ENCODE data around the gene PDZRN4.
"Not testable (repeated sequence)": the region's sequence is repeated elsewhere in the genome, so short reads cannot be mapped to it uniquely, and the experiment has no call there.

Gene PDZRN4

DNA sequence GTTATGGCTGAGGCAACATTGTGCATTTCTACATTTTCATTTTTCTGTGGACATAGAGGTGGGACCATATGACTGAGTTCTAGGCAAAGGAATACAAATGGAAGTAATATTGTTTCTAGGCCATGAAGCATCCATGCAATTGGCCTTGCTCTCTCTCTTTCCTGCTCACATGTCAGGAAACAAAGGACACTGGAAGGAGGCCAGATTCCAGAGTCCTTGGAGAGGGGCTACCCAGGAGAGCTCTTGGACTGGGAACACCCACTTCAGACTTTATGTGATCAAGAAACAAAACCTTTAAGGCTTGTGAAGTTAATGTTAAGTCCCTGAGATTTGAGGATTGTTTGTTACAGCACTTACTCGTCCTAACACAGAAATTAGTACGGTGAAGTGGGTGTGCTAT is 32.8 kb downstream of the PDZRN4 start:
- DNase-seq = no peak

GRCh38 chr12:41221491-41221890 is 33.4 kb downstream of the PDZRN4 start:
- DNase-seq = no peak

- DNase-seq = no peak
Observed at GRCh38 chr12:41223600-41223999, 35.5 kb downstream of the PDZRN4 start.

GRCh38 chr12:41224066-41224465 is 35.9 kb downstream of the PDZRN4 start:
- DNase-seq = no peak

- no peak for DNase-seq
Observed at GRCh38 chr12:41225179-41225578, 37.1 kb downstream of the PDZRN4 start.

DNA sequence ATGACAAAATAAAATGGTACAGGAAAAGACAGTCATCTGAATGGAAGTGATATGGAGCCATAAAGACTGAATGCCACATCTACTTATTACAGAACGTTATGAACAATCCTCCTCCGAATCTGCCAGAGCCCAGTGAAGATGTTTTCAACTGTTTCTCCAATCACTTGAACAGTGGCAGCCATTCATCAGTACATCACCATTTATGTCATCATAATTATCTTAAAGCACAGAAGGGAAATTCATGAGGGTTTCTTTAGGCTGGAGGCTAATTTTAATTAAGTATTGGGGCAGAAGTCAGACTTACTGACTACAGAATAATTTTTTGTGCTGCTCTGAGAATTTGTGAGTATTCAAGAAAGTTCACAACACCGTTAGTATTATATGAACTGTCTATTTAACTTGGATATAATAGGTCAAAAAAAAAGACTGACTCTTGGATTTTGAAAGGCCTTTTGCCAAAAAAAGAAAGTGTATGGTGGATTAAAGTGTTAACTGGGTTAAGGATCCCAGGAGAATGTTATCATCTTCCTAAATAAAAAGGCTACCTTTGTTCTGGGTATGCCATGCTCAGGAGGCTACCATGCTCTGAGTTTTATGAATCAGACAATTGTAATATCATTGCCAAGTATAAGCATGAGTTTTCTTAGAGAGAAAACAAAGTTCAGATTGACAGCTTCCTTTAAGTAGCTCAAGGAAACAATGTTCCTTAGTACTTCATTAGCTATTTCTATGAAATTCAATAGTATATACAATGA is 40.1 kb downstream of the PDZRN4 start:
- DNase-seq = no peak

DNA sequence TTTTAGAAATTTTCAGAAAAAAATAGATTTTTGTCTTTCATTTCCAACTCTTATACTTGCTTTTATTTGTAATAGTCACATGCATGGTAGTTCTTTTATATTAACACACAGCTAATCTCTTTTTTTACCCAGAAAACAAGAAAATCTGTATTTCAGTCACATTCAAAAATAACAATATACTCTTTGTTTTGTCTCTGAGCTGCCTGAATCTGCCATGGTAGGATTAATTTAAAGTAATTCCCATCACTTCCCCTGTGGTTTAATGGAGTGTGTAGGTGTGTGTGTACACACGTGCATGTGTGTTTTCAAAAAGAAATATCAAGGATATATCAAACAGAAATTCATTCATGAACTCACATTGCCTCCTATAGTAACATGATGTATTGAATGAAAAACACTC is 42.6 kb downstream of the PDZRN4 start:
- DNase-seq = no peak

- DNase-seq = no peak
Observed at GRCh38 chr12:41234692-41235091, 46.6 kb downstream of the PDZRN4 start.

GRCh38 chr12:41242603-41243002 is 54.5 kb downstream of the PDZRN4 start:
- DNase-seq = no peak

DNA sequence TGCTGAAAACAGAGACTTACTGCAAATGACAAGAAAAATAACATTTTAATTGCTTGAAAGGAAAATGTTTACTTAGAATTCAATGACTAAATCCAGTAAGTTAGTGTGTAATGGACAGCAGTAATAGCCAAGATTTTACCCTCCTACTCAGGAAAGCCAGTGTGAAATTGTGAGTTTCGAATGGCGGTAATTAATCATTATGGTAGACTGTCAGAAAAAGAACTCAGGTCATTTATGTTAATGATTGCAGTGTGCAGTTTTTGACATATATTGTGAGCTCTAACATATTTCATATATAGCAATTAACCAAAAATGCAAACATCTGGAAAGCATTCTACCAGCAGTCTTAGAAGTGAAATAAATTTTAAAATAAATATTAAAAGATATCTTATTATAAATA is 60.3 kb downstream of the PDZRN4 start:
- DNase-seq = no peak

GRCh38 chr12:41250748-41251147 is 62.6 kb downstream of the PDZRN4 start:
- no peak for DNase-seq

- no peak for DNase-seq
Observed at GRCh38 chr12:41254004-41254914, 66.1 kb downstream of the PDZRN4 start.

GRCh38 chr12:41263196-41263595 is 75.1 kb downstream of the PDZRN4 start:
- DNase-seq = not testable (repeated sequence)

- peak; percentile 31 to 51 for DNase-seq
Observed at GRCh38 chr12:41264281-41264680, 76.2 kb downstream of the PDZRN4 start.

DNA sequence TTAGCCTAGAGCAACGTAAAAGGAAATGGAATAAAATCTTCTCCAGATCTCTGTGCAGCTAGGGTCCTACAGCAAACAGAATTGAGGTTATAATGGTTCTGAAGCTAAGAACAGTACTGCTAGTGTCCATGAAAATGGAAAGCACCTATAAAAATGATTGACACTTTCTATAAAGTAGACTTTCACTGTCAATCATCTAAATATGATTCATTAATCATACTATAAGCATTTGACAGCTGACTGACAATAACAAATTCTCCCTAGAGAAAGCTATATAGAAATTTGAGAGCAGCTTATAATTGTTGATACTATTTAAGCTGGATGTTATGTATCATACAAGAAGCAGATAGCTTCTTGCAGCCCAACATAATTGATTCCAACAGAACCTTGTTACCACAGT is 80.9 kb downstream of the PDZRN4 start:
- no peak for DNase-seq

DNA sequence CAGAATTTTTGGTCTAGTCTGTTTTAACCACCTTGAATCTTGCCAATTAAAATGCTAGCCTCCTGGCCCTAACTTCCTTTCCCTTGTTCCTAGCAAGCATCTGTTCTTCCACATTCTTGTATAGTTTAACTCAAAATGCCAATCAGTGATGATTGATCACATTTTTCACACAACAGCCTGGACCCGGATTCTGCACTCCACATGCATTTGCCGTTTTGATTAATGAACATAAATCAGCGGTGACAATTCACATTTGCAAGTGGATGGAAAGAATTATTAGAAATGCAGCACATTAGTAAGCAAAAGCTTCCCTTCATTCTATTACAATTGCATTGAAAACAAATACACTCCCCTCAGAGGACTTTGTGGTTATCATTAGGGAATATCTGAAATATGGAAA is 83.4 kb downstream of the PDZRN4 start:
- DNase-seq = no peak

DNA sequence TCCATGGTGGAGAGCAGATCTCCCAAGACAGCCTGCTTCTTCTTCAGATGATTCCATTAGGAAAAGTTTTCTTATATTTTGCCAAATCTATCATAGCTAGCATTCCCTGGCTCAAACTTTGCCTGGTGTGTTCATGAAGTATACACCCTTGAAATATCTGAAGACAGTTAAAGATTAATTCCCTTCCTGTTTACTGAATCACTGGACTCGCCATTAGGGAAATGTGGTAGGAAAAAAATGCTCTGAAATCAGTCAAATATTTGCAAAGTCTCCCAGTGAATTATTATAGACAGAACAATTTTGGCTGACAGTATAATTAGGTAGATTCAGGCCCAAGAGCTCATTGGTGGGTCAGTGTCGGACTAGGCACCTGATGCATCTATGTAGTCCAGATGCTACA is 86.5 kb downstream of the PDZRN4 start:
- DNase-seq = no peak

GRCh38 chr12:41277100-41277945 is 89.2 kb downstream of the PDZRN4 start:
- DNase-seq = peak; percentile 35 to 36

DNA sequence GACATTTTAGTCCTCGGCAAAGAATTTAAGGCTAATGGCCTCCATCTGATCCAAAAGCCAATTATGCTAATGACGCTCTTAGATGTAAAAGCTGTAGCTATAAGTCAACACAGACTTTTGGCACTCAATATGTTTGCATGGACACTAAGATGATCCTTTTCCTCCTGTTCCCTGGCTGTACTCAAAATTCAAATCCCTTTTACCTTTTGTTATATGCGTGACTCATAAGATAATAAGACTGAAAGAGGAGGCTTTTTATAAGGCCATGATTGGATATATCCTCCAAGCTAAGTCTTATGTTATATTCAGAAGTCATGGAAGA is 89.8 kb downstream of the PDZRN4 start:
- DNase-seq = no peak

DNA sequence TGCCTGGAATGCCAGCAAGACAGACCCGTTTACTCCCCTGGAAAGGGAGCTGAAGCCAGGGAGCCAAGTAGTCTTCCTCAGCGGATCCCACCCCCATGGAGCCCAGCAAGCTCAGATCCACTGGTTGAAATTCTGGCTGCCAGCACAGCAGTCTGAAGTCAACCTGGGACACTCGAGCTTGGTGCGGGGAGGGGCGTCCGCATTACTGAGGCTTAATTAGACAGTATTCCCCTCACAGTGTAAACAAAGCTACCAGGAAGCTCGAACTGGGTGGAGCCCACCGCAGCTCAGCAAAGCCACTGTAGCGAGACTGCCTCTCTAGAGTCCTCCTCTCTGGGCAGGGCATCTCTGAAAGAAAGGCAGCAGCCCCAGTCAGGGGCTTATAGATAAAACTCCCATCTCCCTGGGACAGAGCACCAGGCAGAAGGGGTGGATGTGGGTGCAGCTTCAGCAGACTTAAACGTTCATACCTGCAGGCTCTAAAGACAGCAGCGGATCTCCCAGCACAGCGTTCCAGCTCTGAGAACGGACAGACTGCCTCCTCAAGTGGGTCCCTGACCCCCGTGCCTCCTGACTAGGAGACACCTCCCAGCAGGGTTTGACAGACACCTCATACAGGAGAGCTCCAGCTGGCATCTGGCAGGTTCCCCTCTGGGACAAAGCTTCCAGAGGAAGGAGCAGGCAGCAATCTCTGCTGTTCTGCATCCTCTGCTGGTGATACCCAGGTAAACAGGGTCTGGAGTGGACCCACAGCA is 92.4 kb downstream of the PDZRN4 start:
- not testable (repeated sequence) for DNase-seq

DNA sequence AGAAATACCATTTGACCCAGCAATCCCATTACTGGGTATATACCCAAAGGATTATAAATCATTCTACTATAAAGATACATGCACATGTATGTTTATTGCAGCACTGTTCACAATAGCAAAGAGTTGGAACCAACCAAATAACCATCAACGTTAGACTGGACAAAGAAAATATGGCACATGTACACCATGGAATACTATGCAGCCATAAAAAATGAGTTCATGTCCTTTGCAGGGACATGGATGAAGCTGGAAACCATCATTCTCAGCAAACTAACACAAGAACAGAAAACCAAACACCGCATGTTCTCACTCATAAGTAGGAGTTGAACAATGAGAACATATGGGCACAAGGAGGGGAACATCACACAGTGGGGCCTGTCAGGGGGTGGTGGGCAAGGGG is 97.3 kb downstream of the PDZRN4 start:
- not testable (repeated sequence) for DNase-seq

DNA sequence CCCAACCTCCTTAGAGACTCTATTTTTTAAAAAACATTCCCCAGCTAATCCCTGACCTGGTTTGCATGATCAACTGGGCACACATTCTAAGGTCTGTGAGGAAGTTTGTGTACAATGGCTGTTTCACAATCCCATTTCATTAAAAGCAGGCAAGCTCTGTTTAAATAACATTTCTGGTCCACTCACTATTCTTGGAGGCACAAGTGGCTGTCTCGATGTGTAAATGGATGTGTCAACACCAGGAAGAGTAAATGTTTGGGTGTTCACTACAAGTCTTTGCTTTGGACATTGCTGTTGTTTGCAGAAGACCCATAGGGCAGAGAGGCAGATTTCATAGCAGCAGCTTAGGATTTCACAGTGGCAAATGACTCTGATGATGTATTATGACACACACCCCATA is 98.3 kb downstream of the PDZRN4 start:
- peak; percentile 19 to 28 for DNase-seq

All from AML-193 (cell line).